ENCODE results near the gene PTER.

Gene PTER

DNA sequence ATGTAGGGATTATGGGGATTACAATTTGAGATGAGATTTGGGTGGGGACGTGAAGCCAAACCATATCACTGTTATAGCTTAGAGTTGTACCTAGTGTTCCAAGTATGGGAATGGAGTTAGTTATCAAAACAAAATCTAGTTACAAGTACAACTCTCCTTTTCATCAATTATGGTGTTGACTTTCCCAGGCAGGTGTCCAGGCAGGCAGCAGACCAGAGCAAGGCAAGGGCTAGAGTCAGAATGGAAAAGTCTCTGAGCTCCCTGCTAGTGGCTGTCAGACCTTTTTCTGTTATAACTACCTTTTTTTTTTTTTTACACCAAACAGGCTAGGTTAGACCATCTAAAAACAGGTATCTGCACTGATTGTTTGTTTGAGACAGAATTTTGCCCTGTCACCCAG lies 29.2 kb downstream of the PTER start:
- Histone ChIP-seq H3K36me3 (ENCODE audit: control insufficient read depth, insufficient read depth, low read length) (no peaks in the 10 kb centered on the region), H3K9me3 (ENCODE audit: control insufficient read depth, low read length) (no peaks in the 10 kb centered on the region), H3K4me3 (ENCODE audit: insufficient read depth, low read depth, low read length) (no peak overlapping the region), H3K27ac (ENCODE audit: insufficient read depth, low read depth, low read length, poor library complexity, severe bottlenecking) (no peak overlapping the region), H3K4me1 (ENCODE audit: control insufficient read depth, insufficient read depth, low read length) (no peaks in the 10 kb centered on the region), H3K27me3 (ENCODE audit: control insufficient read depth, insufficient read depth, low read length, poor library complexity, severe bottlenecking) (no peaks in the 10 kb centered on the region)
- no CpG with 5 or more reads among the region's 1 CpG for whole genome bisulfite sequencing, 2 experiments

DNA sequence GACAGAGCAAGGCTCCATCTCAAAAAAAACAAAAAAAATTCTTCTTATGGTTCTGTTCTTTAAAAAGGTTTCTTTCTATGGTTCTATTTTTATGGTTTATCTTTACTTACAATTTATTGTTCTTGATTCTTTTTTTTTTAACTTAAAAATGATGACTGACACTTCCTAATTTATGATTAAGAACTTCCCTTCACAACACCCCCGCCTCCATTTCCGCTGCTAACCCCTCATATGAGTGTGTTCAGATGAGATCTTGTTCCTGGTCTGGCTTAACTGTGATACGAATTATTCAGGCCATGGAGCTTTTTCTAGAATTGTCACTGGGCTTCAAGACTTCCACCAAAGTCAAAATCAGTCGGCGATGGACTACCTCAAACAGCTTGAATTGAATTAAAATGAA lies 33.9 kb downstream of the PTER start:
- Histone ChIP-seq H3K4me1 (ENCODE audit: control insufficient read depth, insufficient read depth, low read length) (no peaks in the 10 kb centered on the region), H3K27ac (ENCODE audit: insufficient read depth, low read depth, low read length, poor library complexity, severe bottlenecking) (no peak overlapping the region), H3K4me3 (ENCODE audit: insufficient read depth, low read depth, low read length) (no peak overlapping the region), H3K36me3 (ENCODE audit: control insufficient read depth, insufficient read depth, low read length) (no peaks in the 10 kb centered on the region), H3K27me3 (ENCODE audit: control insufficient read depth, insufficient read depth, low read length, poor library complexity, severe bottlenecking) (no peaks in the 10 kb centered on the region), H3K9me3 (ENCODE audit: control insufficient read depth, low read length) (no peaks in the 10 kb centered on the region)
- WGBS, 2 experiments, result 96 to 97% methylated on average over 5 of the region's 5 CpGs

GRCh38 chr10:16472828-16473227 lies 36.0 kb downstream of the PTER start:
- no peaks in the 10 kb centered on the region for H3K36me3 ChIP-seq (ENCODE audit: control insufficient read depth, insufficient read depth, low read length)
- no peaks in the 10 kb centered on the region for H3K4me1 ChIP-seq (ENCODE audit: control insufficient read depth, insufficient read depth, low read length)
- 88 to 100% methylated on average over 1 of the region's 3 CpGs for WGBS, 2 experiments
- H3K27me3 ChIP-seq (ENCODE audit: control insufficient read depth, insufficient read depth, low read length, poor library complexity, severe bottlenecking), result no peaks in the 10 kb centered on the region
- H3K27ac ChIP-seq (ENCODE audit: insufficient read depth, low read depth, low read length, poor library complexity, severe bottlenecking), result no peak overlapping the region
- H3K4me3 ChIP-seq (ENCODE audit: insufficient read depth, low read depth, low read length), result no peak overlapping the region
- no peaks in the 10 kb centered on the region for H3K9me3 ChIP-seq (ENCODE audit: control insufficient read depth, low read length)

DNA sequence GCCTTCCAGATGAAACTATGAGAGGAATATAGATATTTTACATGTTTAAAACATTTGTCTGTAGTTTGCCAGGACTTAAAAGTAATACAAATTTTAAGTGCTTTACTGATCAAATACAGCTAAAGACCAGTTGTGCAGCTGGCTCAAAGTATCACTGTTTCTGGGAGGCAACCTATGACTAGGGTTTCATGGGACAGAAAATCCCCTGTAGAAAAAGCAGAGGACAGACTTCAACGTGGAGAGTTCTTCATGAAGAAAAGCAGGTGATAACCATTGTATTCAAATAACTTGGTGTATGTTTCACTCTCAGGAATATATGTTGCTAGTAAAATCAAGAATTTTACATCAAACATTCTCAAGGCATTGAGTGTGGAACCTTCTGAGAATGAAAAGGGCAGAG lies 40.9 kb downstream of the PTER start:
- WGBS, 2 experiments, result 100% methylated on average over 1 of the region's 1 CpG
- Histone ChIP-seq H3K27ac (ENCODE audit: insufficient read depth, low read depth, low read length, poor library complexity, severe bottlenecking) (no peak overlapping the region), H3K4me1 (ENCODE audit: control insufficient read depth, insufficient read depth, low read length) (no peaks in the 10 kb centered on the region), H3K4me3 (ENCODE audit: insufficient read depth, low read depth, low read length) (no peak overlapping the region), H3K36me3 (ENCODE audit: control insufficient read depth, insufficient read depth, low read length) (no peaks in the 10 kb centered on the region), H3K27me3 (ENCODE audit: control insufficient read depth, insufficient read depth, low read length, poor library complexity, severe bottlenecking) (no peaks in the 10 kb centered on the region), H3K9me3 (ENCODE audit: control insufficient read depth, low read length) (no peaks in the 10 kb centered on the region)

DNA sequence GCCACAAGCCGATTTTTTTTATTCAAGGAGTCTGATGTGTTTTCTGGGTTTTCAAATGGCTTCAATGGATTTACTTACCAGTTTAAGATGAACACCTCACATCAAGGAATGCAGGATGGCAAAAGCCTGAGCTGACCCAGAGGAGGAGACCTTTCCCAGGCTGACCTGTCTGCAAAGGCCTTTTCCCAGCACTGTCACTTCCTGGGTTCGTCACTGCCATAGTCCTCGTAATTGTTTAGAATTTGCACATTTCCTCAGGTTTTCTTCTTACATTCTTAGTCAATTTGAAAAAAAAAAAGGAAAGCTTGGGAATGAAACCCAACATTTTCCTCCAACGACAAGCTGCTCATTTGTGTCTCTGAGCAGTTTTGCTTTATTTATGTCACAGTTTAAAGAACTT lies 42.0 kb downstream of the PTER start:
- WGBS, 2 experiments, result 95 to 96% methylated on average over 4 of the region's 4 CpGs
- Histone ChIP-seq H3K4me1 (ENCODE audit: control insufficient read depth, insufficient read depth, low read length) (no peaks in the 10 kb centered on the region), H3K36me3 (ENCODE audit: control insufficient read depth, insufficient read depth, low read length) (no peaks in the 10 kb centered on the region), H3K4me3 (ENCODE audit: insufficient read depth, low read depth, low read length) (no peak overlapping the region), H3K9me3 (ENCODE audit: control insufficient read depth, low read length) (no peaks in the 10 kb centered on the region), H3K27ac (ENCODE audit: insufficient read depth, low read depth, low read length, poor library complexity, severe bottlenecking) (no peak overlapping the region), H3K27me3 (ENCODE audit: control insufficient read depth, insufficient read depth, low read length, poor library complexity, severe bottlenecking) (no peaks in the 10 kb centered on the region)

GRCh38 chr10:16481052-16481728 lies 44.4 kb downstream of the PTER start:
- Histone ChIP-seq H3K27me3 (ENCODE audit: control insufficient read depth, insufficient read depth, low read length, poor library complexity, severe bottlenecking) (no peaks in the 10 kb centered on the region), H3K27ac (ENCODE audit: insufficient read depth, low read depth, low read length, poor library complexity, severe bottlenecking) (no peak overlapping the region), H3K36me3 (ENCODE audit: control insufficient read depth, insufficient read depth, low read length) (no peaks in the 10 kb centered on the region), H3K9me3 (ENCODE audit: control insufficient read depth, low read length) (no peaks in the 10 kb centered on the region), H3K4me1 (ENCODE audit: control insufficient read depth, insufficient read depth, low read length) (no peaks in the 10 kb centered on the region), H3K4me3 (ENCODE audit: insufficient read depth, low read depth, low read length) (no peak overlapping the region)
- 84 to 93% methylated on average over 4 to 5 of the region's 5 CpGs for WGBS, 2 experiments

DNA sequence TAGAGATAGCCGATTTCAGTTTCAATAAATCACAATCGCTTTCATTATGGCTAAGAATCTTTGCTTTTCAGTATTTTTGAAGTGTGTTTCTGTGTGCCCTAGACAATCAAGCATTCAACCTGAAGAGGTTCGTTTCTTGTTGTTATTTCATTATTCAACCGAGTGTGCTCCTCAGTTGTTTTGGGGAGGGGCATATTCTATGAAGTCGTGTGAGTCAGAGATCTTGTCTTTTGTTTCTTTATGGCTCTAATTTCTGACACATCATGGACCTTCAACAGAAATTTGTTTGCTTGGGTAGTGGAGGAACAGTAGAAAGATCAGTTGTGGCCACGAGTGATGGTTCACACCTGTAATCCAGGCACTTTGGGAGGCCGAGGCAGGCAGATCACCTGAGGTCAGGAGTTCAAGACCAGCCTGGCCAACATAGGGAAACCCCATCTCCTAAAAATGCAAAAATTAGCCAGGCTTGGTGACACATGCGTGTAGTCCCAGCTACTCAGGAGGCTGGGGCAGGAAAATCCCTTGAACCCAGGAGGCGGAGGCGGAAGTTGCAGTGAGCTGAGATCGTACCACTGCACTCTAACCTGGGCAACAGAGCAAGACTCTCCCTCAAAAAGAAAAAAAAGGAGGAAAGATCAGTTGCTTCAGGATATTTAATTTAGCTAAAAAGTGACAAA lies 46.6 kb downstream of the PTER start:
- WGBS, 2 experiments, result 93 to 94% methylated on average over 11 of the region's 11 CpGs
- Histone ChIP-seq H3K36me3 (ENCODE audit: control insufficient read depth, insufficient read depth, low read length) (no peaks in the 10 kb centered on the region), H3K9me3 (ENCODE audit: control insufficient read depth, low read length) (no peaks in the 10 kb centered on the region), H3K27me3 (ENCODE audit: control insufficient read depth, insufficient read depth, low read length, poor library complexity, severe bottlenecking) (no peaks in the 10 kb centered on the region), H3K4me3 (ENCODE audit: insufficient read depth, low read depth, low read length) (no peak overlapping the region), H3K27ac (ENCODE audit: insufficient read depth, low read depth, low read length, poor library complexity, severe bottlenecking) (no peak overlapping the region), H3K4me1 (ENCODE audit: control insufficient read depth, insufficient read depth, low read length) (no peaks in the 10 kb centered on the region)

DNA sequence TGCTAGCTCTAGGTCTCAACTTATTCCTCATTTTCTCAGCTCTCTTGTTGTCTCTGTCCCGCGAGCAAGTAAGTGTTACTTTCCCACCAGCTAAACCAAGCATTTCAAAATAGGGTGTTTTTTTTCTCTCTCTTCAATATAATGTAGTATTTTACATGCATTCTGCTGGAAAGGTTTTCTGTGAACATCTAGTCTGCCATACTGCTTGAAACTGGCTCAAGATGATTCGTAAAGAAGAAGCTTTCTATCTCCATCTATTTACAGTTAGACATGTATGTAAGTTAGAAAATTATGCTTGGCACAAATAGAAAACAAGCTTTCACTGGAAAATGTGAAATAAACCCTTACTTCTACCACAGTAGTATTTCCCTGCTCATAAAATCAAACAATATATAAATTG lies 53.7 kb downstream of the PTER start:
- 93 to 100% methylated on average over 2 to 3 of the region's 3 CpGs for WGBS, 2 experiments
- Histone ChIP-seq H3K27ac (ENCODE audit: insufficient read depth, low read depth, low read length, poor library complexity, severe bottlenecking) (no peak overlapping the region), H3K36me3 (ENCODE audit: control insufficient read depth, insufficient read depth, low read length) (no peaks in the 10 kb centered on the region), H3K27me3 (ENCODE audit: control insufficient read depth, insufficient read depth, low read length, poor library complexity, severe bottlenecking) (no peaks in the 10 kb centered on the region), H3K9me3 (ENCODE audit: control insufficient read depth, low read length) (no peaks in the 10 kb centered on the region), H3K4me1 (ENCODE audit: control insufficient read depth, insufficient read depth, low read length) (no peaks in the 10 kb centered on the region), H3K4me3 (ENCODE audit: insufficient read depth, low read depth, low read length) (no peak overlapping the region)

GRCh38 chr10:16491933-16492332 lies 55.1 kb downstream of the PTER start:
- WGBS, 2 experiments, result 40 to 42% methylated on average over 2 of the region's 2 CpGs

GRCh38 chr10:16493884-16494536 lies 57.2 kb downstream of the PTER start:
- H3K4me3 ChIP-seq (ENCODE audit: insufficient read depth, low read depth, low read length), result no peak overlapping the region
- H3K4me1 ChIP-seq (ENCODE audit: control insufficient read depth, insufficient read depth, low read length), result no peaks in the 10 kb centered on the region
- H3K27me3 ChIP-seq (ENCODE audit: control insufficient read depth, insufficient read depth, low read length, poor library complexity, severe bottlenecking), result no peaks in the 10 kb centered on the region
- H3K27ac ChIP-seq (ENCODE audit: insufficient read depth, low read depth, low read length, poor library complexity, severe bottlenecking), result no peak overlapping the region
- no peaks in the 10 kb centered on the region for H3K9me3 ChIP-seq (ENCODE audit: control insufficient read depth, low read length)
- H3K36me3 ChIP-seq (ENCODE audit: control insufficient read depth, insufficient read depth, low read length), result no peaks in the 10 kb centered on the region
- 76 to 85% methylated on average over 6 to 9 of the region's 10 CpGs for WGBS, 2 experiments

More at GRCh38 chr10:16491933-16492332, 55.1 kb downstream of the PTER start:
- Histone ChIP-seq H3K4me3 (ENCODE audit: insufficient read depth, low read depth, low read length) (no peak overlapping the region), H3K27ac (ENCODE audit: insufficient read depth, low read depth, low read length, poor library complexity, severe bottlenecking) (no peak overlapping the region), H3K4me1 (ENCODE audit: control insufficient read depth, insufficient read depth, low read length) (no peaks in the 10 kb centered on the region), H3K27me3 (ENCODE audit: control insufficient read depth, insufficient read depth, low read length, poor library complexity, severe bottlenecking) (no peaks in the 10 kb centered on the region), H3K36me3 (ENCODE audit: control insufficient read depth, insufficient read depth, low read length) (no peaks in the 10 kb centered on the region), H3K9me3 (ENCODE audit: control insufficient read depth, low read length) (no peaks in the 10 kb centered on the region)

Measured in ectodermal cell (in vitro differentiated cells).